ENCODE measurements around the gene CELF2. TPM values are rescaled to one million over a fixed set of nuclear protein-coding genes. Genes with fewer than 3 reads are reported as not detected.

The CELF2 gene
- total and polyA plus RNA-seq, 9 of the 15 experiments (the other 6 are each of a cell fraction or from before 2014, with no cell fraction given), result 4.0 to 20.3 (median 11.1) TPM

DNA sequence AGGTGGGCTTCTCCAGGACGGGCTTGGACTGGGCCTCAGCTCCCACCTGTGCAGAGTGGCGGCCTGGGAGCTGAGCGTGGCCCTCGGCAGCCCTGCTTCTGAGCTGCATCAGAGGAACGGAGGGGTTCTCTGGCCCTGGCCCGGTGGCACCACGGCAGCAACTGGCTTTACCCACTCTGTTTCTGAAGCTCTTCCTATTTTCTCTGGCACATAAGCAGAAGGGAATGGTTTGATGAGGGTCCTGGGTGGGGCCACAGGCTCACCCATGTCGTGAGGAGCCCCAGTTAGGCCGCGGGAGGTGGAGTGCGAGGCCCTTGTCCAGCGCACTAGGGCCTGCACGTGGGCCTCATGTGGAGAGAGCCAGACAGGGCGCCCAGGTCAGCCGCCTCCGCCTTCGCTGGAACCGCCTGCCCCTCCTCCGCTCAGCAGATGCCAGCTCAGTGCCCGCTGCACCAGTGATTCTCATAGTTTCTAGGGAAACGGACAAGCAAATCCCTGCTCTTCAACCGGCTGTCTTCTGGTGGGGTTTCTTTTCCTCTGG lies 284.0 kb downstream of the CELF2 start:
- CTCF ChIA-PET (ENCODE audit: low intra/inter-chr PET ratio), result no interaction called here
- no peaks in the 10 kb centered on the region for H3K79me2 ChIP-seq (ENCODE audit: control insufficient read depth, insufficient read depth, low read length)
- in situ Hi-C loops (cut with MboI), result no loop called here
- no peak overlapping the region for H3K9ac ChIP-seq (ENCODE audit: insufficient read depth in 1 of 2, low read depth in 2 of 2, low read length in 2 of 2)
- BruUV-seq (replicated peaks), result no TSS peak
- no peak overlapping the region for H2AFZ ChIP-seq (ENCODE audit: low read depth, low read length)
- FAIRE-seq (no peak), ATAC-seq (no peak), DNase-seq (ENCODE audit: extremely low read depth in 1 of 4, low spot score in 3 of 4) (no peak)
- no peak overlapping the region for H3K4me2 ChIP-seq (ENCODE audit: insufficient read depth, low read length)
- no peaks in the 10 kb centered on the region for H3K4me1 ChIP-seq (replicated peaks in 1 of 2; ENCODE audit: control insufficient read depth in 2 of 2, insufficient read depth in 2 of 2, low read length in 2 of 2)
- H4K20me1 ChIP-seq (replicated peaks; ENCODE audit: control insufficient read depth, insufficient read depth, low read length), result no peaks in the 10 kb centered on the region
- WGBS (ENCODE audit: insufficient coverage, low coverage, missing lambda C conversion rate), result 56% methylated on average over 16 of the region's 22 CpGs
- H3K4me3 ChIP-seq, result no peak overlapping the region
- no peaks in the 10 kb centered on the region for H3K9me3 ChIP-seq (replicated peaks; ENCODE audit: control insufficient read depth, insufficient read depth, low read depth, low read length)
- TF ChIP-seq EWSR1 (IDR thresholded peaks at IDR 0.05; ENCODE audit: borderline replicate concordance, low read depth, partially characterized antibody) (no peak), ZNF316 (IDR thresholded peaks at IDR 0.05) (no peak), ZNF444 (CRISPR knock-in tag; IDR thresholded peaks at IDR 0.05) (no peak), POLR3G (IDR thresholded peaks at IDR 0.05; ENCODE audit: extremely low read depth, insufficient read length, insufficient replicate concordance) (no peak), HDAC3 (IDR thresholded peaks at IDR 0.05; ENCODE audit: borderline replicate concordance, partially characterized antibody) (no peak), ZNF561 (CRISPR knock-in tag; conservative IDR thresholded peaks at IDR 0.05) (no peak), ETV6 (IDR thresholded peaks at IDR 0.05; ENCODE audit: borderline replicate concordance in 1 of 2, low read depth in 2 of 2, low read length in 1 of 2) (no peak), ETV6 (CRISPR knock-in tag; IDR thresholded peaks at IDR 0.05; ENCODE audit: borderline replicate concordance) (no peak), ZFP36 (IDR thresholded peaks at IDR 0.05; ENCODE audit: low read depth, low read length, partially characterized antibody) (no peak), ZNF431 (CRISPR knock-in tag; IDR thresholded peaks at IDR 0.05) (no peak), FOXM1 (IDR thresholded peaks at IDR 0.05; ENCODE audit: low read depth) (no peak), FOXM1 (CRISPR knock-in tag; IDR thresholded peaks at IDR 0.05; ENCODE audit: low read depth) (no peak), SIN3A (IDR thresholded peaks at IDR 0.05; ENCODE audit: borderline replicate concordance in 2 of 2, control insufficient read depth in 1 of 2, low read depth in 2 of 2, low read length in 2 of 2) (no peak)
- TF ChIP-seq, protein P1, sequence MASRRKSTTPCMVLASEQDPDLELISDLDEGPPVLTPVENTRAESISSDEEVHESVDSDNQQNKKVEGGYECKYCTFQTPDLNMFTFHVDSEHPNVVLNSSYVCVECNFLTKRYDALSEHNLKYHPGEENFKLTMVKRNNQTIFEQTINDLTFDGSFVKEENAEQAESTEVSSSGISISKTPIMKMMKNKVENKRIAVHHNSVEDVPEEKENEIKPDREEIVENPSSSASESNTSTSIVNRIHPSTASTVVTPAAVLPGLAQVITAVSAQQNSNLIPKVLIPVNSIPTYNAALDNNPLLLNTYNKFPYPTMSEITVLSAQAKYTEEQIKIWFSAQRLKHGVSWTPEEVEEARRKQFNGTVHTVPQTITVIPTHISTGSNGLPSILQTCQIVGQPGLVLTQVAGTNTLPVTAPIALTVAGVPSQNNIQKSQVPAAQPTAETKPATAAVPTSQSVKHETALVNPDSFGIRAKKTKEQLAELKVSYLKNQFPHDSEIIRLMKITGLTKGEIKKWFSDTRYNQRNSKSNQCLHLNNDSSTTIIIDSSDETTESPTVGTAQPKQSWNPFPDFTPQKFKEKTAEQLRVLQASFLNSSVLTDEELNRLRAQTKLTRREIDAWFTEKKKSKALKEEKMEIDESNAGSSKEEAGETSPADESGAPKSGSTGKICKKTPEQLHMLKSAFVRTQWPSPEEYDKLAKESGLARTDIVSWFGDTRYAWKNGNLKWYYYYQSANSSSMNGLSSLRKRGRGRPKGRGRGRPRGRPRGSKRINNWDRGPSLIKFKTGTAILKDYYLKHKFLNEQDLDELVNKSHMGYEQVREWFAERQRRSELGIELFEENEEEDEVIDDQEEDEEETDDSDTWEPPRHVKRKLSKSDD (conservative IDR thresholded peaks at IDR 0.05; ENCODE audit: low read length), result no peak
- TF ChIP-seq, protein P2, sequence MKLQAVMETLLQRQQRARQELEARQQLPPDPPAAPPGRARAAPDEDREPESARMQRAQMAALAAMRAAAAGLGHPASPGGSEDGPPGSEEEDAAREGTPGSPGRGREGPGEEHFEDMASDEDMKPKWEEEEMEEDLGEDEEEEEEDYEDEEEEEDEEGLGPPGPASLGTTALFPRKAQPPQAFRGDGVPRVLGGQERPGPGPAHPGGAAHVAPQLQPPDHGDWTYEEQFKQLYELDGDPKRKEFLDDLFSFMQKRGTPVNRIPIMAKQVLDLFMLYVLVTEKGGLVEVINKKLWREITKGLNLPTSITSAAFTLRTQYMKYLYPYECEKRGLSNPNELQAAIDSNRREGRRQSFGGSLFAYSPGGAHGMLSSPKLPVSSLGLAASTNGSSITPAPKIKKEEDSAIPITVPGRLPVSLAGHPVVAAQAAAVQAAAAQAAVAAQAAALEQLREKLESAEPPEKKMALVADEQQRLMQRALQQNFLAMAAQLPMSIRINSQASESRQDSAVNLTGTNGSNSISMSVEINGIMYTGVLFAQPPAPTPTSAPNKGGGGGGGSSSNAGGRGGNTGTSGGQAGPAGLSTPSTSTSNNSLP (IDR thresholded peaks at IDR 0.05; ENCODE audit: borderline replicate concordance, low read depth, low read length), result no peak
- TF ChIP-seq, protein P3, sequence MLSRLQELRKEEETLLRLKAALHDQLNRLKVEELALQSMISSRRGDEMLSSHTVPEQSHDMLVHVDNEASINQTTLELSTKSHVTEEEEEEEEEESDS (CRISPR knock-in tag; IDR thresholded peaks at IDR 0.05), result no peak
- H3K27ac ChIP-seq (ENCODE audit: extremely low read depth, low read depth, low read length), result no peak overlapping the region
- H3K9me1 ChIP-seq (ENCODE audit: control insufficient read depth, insufficient read depth, low read length), result no peaks in the 10 kb centered on the region
- POLR2A ChIA-PET, result no interaction called here
- H3K27me3 ChIP-seq (ENCODE audit: control insufficient read depth in 2 of 2, insufficient read depth in 2 of 2, low read length in 2 of 2), result no peaks in the 10 kb centered on the region
- intact Hi-C loops (cut with micrococcal nuclease), result no loop called here
- no peaks in the 10 kb centered on the region for H3K36me3 ChIP-seq (ENCODE audit: control insufficient read depth, insufficient read depth, low read length)

Data from K562 (cell line).